Aorta (tissue), 4 donors: ENCODE measurements around the gene SRPK3. TPM values are rescaled to one million over a fixed set of nuclear protein-coding genes. Genes with fewer than 3 reads are reported as not detected.

ENCODE experiments used
- polyA plus RNA-seq, 2 donors: library from polyadenylated mRNA; stranded (reverse); fragments of 200-250 nt; gene quantifications; one replicate each; pipeline ENCODE4 v1.2.3, GENCODE V29; 2013
- total RNA-seq, 2 donors: library from RNA; stranded (reverse); fragmentation: NEBNext Ultra II Directional; extraction: Animal tissue kit (Norgen Biotek cat#: 25700); gene quantifications; one replicate each; pipeline ENCODE4 v1.2.1, GENCODE V29; 2021
- donor health status: healthy with polysubstance abuse.
- donor health status: Bipolar disorder and iron deficiency.
- donor health status: DM: no; HTN: no; CAD: no.
- donor health status: DM: yes; HTN: yes; CAD: no.

The SRPK3 gene
- total and polyA plus RNA-seq, 4 donors: 1.1 to 11.0 (median 6.7) TPM

Other genes with a start within 250 kb of the SRPK3 start
- gene CCNQ, start 181.9 kb upstream of the SRPK3 start, total RNA-seq: 10 to 100 TPM; 13.5 to 13.6 TPM
- 10 to 100 TPM; 28.8 to 40.3 TPM for gene CCNQ, start 181.9 kb upstream of the SRPK3 start, polyA plus RNA-seq
- not detected for gene DUSP9, start 133.8 kb upstream of the SRPK3 start, total RNA-seq
- not detected for gene DUSP9, start 133.8 kb upstream of the SRPK3 start, polyA plus RNA-seq
- gene PNCK, start 107.2 kb upstream of the SRPK3 start, total RNA-seq: 1 to 10 TPM; 4.3 to 4.9 TPM
- 1 to 10 TPM in 1 of 2 donors, not detected in 1; 3.0 TPM for gene PNCK, start 107.2 kb upstream of the SRPK3 start, polyA plus RNA-seq
- 10 to 100 TPM; 16.2 to 26.7 TPM for gene SLC6A8, start 93.1 kb upstream of the SRPK3 start, total RNA-seq
- 10 to 100 TPM; 13.9 to 14.7 TPM for gene SLC6A8, start 93.1 kb upstream of the SRPK3 start, polyA plus RNA-seq
- 100 to 1,000 TPM; 118 to 130 TPM for gene BCAP31, start 56.7 kb upstream of the SRPK3 start, total RNA-seq
- 100 to 1,000 TPM; 101 to 128 TPM for gene BCAP31, start 56.7 kb upstream of the SRPK3 start, polyA plus RNA-seq
- 10 to 100 TPM; 11.4 to 15.8 TPM for gene ABCD1, start 56.2 kb upstream of the SRPK3 start, total RNA-seq
- gene ABCD1, start 56.2 kb upstream of the SRPK3 start, polyA plus RNA-seq: 1 to 10 TPM; 8.8 to 9.9 TPM
- gene PLXNB3, start 16.8 kb upstream of the SRPK3 start, total RNA-seq: 10 to 100 TPM; 18.0 to 18.7 TPM
- gene PLXNB3, start 16.8 kb upstream of the SRPK3 start, polyA plus RNA-seq: 10 to 100 TPM in 1 of 2 donors, under 1 TPM in 1; 0.38 to 31.4 TPM
- 10 to 100 TPM; 46.8 to 48.4 TPM for gene IDH3G, start 13.3 kb downstream of the SRPK3 start, total RNA-seq
- 10 to 100 TPM; 33.3 to 72.5 TPM for gene IDH3G, start 13.3 kb downstream of the SRPK3 start, polyA plus RNA-seq
- 100 to 1,000 TPM; 182 TPM for gene SSR4, start 13.6 kb downstream of the SRPK3 start, total RNA-seq
- gene SSR4, start 13.6 kb downstream of the SRPK3 start, polyA plus RNA-seq: 100 to 1,000 TPM; 401 to 633 TPM
- 10 to 100 TPM; 11.9 to 19.2 TPM for gene PDZD4, start 49.5 kb downstream of the SRPK3 start, total RNA-seq
- 10 to 100 TPM in 1 of 2 donors, 1 to 10 TPM in 1; 4.4 to 27.3 TPM for gene PDZD4, start 49.5 kb downstream of the SRPK3 start, polyA plus RNA-seq
- gene L1CAM, start 105.1 kb downstream of the SRPK3 start, total RNA-seq: 10 to 100 TPM in 1 of 2 donors, 1 to 10 TPM in 1; 4.3 to 11.6 TPM
- 1 to 10 TPM in 1 of 2 donors, not detected in 1; 1.0 TPM for gene L1CAM, start 105.1 kb downstream of the SRPK3 start, polyA plus RNA-seq
- gene AVPR2, start 123.6 kb downstream of the SRPK3 start, total RNA-seq: 1 to 10 TPM; 3.0 to 4.6 TPM
- gene AVPR2, start 123.6 kb downstream of the SRPK3 start, polyA plus RNA-seq: under 1 TPM in 1 of 2 donors, not detected in 1; 0.23 TPM
- 10 to 100 TPM; 36.0 to 81.3 TPM for gene ARHGAP4, start 145.2 kb downstream of the SRPK3 start, total RNA-seq
- 10 to 100 TPM; 13.5 to 31.9 TPM for gene ARHGAP4, start 145.2 kb downstream of the SRPK3 start, polyA plus RNA-seq
- 10 to 100 TPM; 70.2 to 87.3 TPM for gene NAA10, start 154.0 kb downstream of the SRPK3 start, total RNA-seq
- gene NAA10, start 154.0 kb downstream of the SRPK3 start, polyA plus RNA-seq: 100 to 1,000 TPM in 1 of 2 donors, 10 to 100 TPM in 1; 81.8 to 287 TPM
- 10 to 100 TPM; 13.1 to 20.9 TPM for gene RENBP, start 163.6 kb downstream of the SRPK3 start, total RNA-seq
- gene RENBP, start 163.6 kb downstream of the SRPK3 start, polyA plus RNA-seq: 10 to 100 TPM; 10.5 to 14.5 TPM
- 10 to 100 TPM; 41.6 to 41.8 TPM for gene HCFC1, start 190.8 kb downstream of the SRPK3 start, total RNA-seq
- gene HCFC1, start 190.8 kb downstream of the SRPK3 start, polyA plus RNA-seq: 10 to 100 TPM in 1 of 2 donors, 1 to 10 TPM in 1; 6.5 to 20.3 TPM
- gene TMEM187, start 191.7 kb downstream of the SRPK3 start, total RNA-seq: 1 to 10 TPM; 3.8 to 8.6 TPM
- 1 to 10 TPM; 2.5 to 6.3 TPM for gene TMEM187, start 191.7 kb downstream of the SRPK3 start, polyA plus RNA-seq
- gene IRAK1, start 238.9 kb downstream of the SRPK3 start, total RNA-seq: 10 to 100 TPM; 62.3 to 78.3 TPM
- 10 to 100 TPM; 45.9 to 60.5 TPM for gene IRAK1, start 238.9 kb downstream of the SRPK3 start, polyA plus RNA-seq